ENCODE data around the gene ACACB.

ACACB gene

GRCh38 chr12:109173443-109174240 is 57.3 kb downstream of the ACACB start:
- H3K4me1 ChIP-seq (ENCODE audit: insufficient read depth, low read length, severe bottlenecking) = no peaks in the 10 kb centered on the region
- H3K4me3 ChIP-seq (ENCODE audit: low read depth, low read length, poor library complexity, severe bottlenecking) = no peak overlapping the region
- H3K27ac ChIP-seq (ENCODE audit: low read depth, low read length, poor library complexity, severe bottlenecking) = no peak overlapping the region
- H3K9me3 ChIP-seq (ENCODE audit: low read length) = no peaks in the 10 kb centered on the region
- H2AFZ ChIP-seq (ENCODE audit: low read length) = no peak overlapping the region
- H3K9me2 ChIP-seq (ENCODE audit: low read depth, low read length) = no peaks in the 10 kb centered on the region
- H3K36me3 ChIP-seq (ENCODE audit: insufficient read depth, low read length) = peaks cover 3% of the 10 kb centered on the region; the same call in 1 of the 2 replicates
- H3K79me2 ChIP-seq (ENCODE audit: insufficient read depth, low read length) = no peaks in the 10 kb centered on the region
- H3F3A ChIP-seq (ENCODE audit: insufficient read depth, low read length) = no peaks in the 10 kb centered on the region
- no peak overlapping the region for H3K4me2 ChIP-seq (ENCODE audit: low read length)
- no peaks in the 10 kb centered on the region for H3K27me3 ChIP-seq (ENCODE audit: insufficient read depth, low read length)
- H3K9ac ChIP-seq (ENCODE audit: low read length) = no peak overlapping the region
- TF ChIP-seq CTCF (IDR thresholded peaks at IDR 0.05; ENCODE audit: low read length) (no peak), EZH2 (IDR thresholded peaks at IDR 0.05; ENCODE audit: borderline replicate concordance, low read length) (no peak)
- no peaks in the 10 kb centered on the region for H4K20me1 ChIP-seq (ENCODE audit: insufficient read depth, low read length)

- Histone ChIP-seq H3K9me2 (ENCODE audit: low read depth, low read length) (no peaks in the 10 kb centered on the region), H3K9ac (ENCODE audit: low read length) (no peak overlapping the region), H4K20me1 (ENCODE audit: insufficient read depth, low read length) (no peaks in the 10 kb centered on the region), H3K4me3 (ENCODE audit: low read depth, low read length, poor library complexity, severe bottlenecking) (no peak overlapping the region), H3K27ac (ENCODE audit: low read depth, low read length, poor library complexity, severe bottlenecking) (no peak overlapping the region), H3K4me2 (ENCODE audit: low read length) (no peak overlapping the region), H3F3A (ENCODE audit: insufficient read depth, low read length) (no peaks in the 10 kb centered on the region), H3K36me3 (ENCODE audit: insufficient read depth, low read length) (peaks cover 3% of the 10 kb centered on the region; the same call in 1 of the 2 replicates), H2AFZ (ENCODE audit: low read length) (no peak overlapping the region), H3K79me2 (ENCODE audit: insufficient read depth, low read length) (no peaks in the 10 kb centered on the region), H3K27me3 (ENCODE audit: insufficient read depth, low read length) (no peaks in the 10 kb centered on the region), H3K9me3 (ENCODE audit: low read length) (no peaks in the 10 kb centered on the region), H3K4me1 (ENCODE audit: insufficient read depth, low read length, severe bottlenecking) (no peaks in the 10 kb centered on the region)
- TF ChIP-seq EZH2 (IDR thresholded peaks at IDR 0.05; ENCODE audit: borderline replicate concordance, low read length) (no peak), CTCF (IDR thresholded peaks at IDR 0.05; ENCODE audit: low read length) (no peak)
Observed at GRCh38 chr12:109174468-109174867, 58.1 kb downstream of the ACACB start.

GRCh38 chr12:109178532-109178931 is 62.1 kb downstream of the ACACB start:
- Histone ChIP-seq H3K9me3 (ENCODE audit: low read length) (no peaks in the 10 kb centered on the region), H3K9ac (ENCODE audit: low read length) (no peak overlapping the region), H3K4me3 (ENCODE audit: low read depth, low read length, poor library complexity, severe bottlenecking) (no peak overlapping the region), H3F3A (ENCODE audit: insufficient read depth, low read length) (no peaks in the 10 kb centered on the region), H3K27ac (ENCODE audit: low read depth, low read length, poor library complexity, severe bottlenecking) (no peak overlapping the region), H3K79me2 (ENCODE audit: insufficient read depth, low read length) (no peaks in the 10 kb centered on the region), H4K20me1 (ENCODE audit: insufficient read depth, low read length) (no peaks in the 10 kb centered on the region), H3K36me3 (ENCODE audit: insufficient read depth, low read length) (no peaks in the 10 kb centered on the region), H3K9me2 (ENCODE audit: low read depth, low read length) (no peaks in the 10 kb centered on the region), H3K4me2 (ENCODE audit: low read length) (no peak overlapping the region), H2AFZ (ENCODE audit: low read length) (no peak overlapping the region), H3K4me1 (ENCODE audit: insufficient read depth, low read length, severe bottlenecking) (no peaks in the 10 kb centered on the region), H3K27me3 (ENCODE audit: insufficient read depth, low read length) (no peaks in the 10 kb centered on the region)
- no peak for TF ChIP-seq CTCF (IDR thresholded peaks at IDR 0.05; ENCODE audit: low read length)
- no peak for TF ChIP-seq EZH2 (IDR thresholded peaks at IDR 0.05; ENCODE audit: borderline replicate concordance, low read length)

All from OCI-LY1 (cell line).